ENCODE measurements around the gene LRRN4. TPM values are rescaled to one million over a fixed set of nuclear protein-coding genes. Genes with fewer than 3 reads are reported as not detected.

The LRRN4 gene
- total RNA-seq, 2 experiments from 2014 or later = 0.08 to 0.17 TPM

GRCh38 chr20:6094565-6094964 lies 40.7 kb upstream of the LRRN4 start:
- H3K27ac ChIP-seq (ENCODE audit: low read depth in 1 of 2, low read length in 2 of 2) = no peak overlapping the region
- no peaks in the 10 kb centered on the region for H3K9me3 Mint-ChIP-seq
- no peak for DNase-seq
- peaks cover 31% of the 10 kb centered on the region for H3K27me3 Mint-ChIP-seq
- POLR2A ChIA-PET = no interaction called here
- H3K4me3 Mint-ChIP-seq = no peak overlapping the region
- H3K36me3 ChIP-seq (ENCODE audit: insufficient read depth, low read length) = no peaks in the 10 kb centered on the region
- H3K27ac Mint-ChIP-seq = no peak overlapping the region
- CTCF ChIA-PET = no interaction called here
- H3K4me3 ChIP-seq (ENCODE audit: low read length) = no peak overlapping the region
- H3K27me3 ChIP-seq (ENCODE audit: control insufficient read depth in 1 of 2, insufficient read depth in 2 of 2, low read length in 2 of 2) = peaks cover 3 to 5% of the 10 kb centered on the region in 2 experiments
- H3K36me3 Mint-ChIP-seq (ENCODE audit: low read depth) = no peaks in the 10 kb centered on the region
- intact Hi-C loops (cut with DNase I, micrococcal nuclease) = no loop called here
- no peaks in the 10 kb centered on the region for H3K9me3 ChIP-seq (ENCODE audit: control insufficient read depth in 1 of 2, insufficient read depth in 1 of 2, low read length in 2 of 2)
- no peak for TF ChIP-seq CTCF (IDR thresholded peaks at IDR 0.05)
- no peaks in the 10 kb centered on the region for H3K4me1 ChIP-seq (ENCODE audit: insufficient read depth, low read length)
- ATAC-seq (ENCODE audit: poor library complexity) = no peak
- H3K4me1 Mint-ChIP-seq (ENCODE audit: low read depth) = no peaks in the 10 kb centered on the region

GRCh38 chr20:6094063-6094462 lies 40.2 kb upstream of the LRRN4 start:
- ATAC-seq (ENCODE audit: poor library complexity) (no peak), DNase-seq (no peak)
- intact Hi-C loops (cut with DNase I, micrococcal nuclease) = no loop called here
- ChIA-PET POLR2A (no interaction called here), CTCF (no interaction called here)
- H3K27ac Mint-ChIP-seq = no peak overlapping the region
- H3K27ac ChIP-seq (ENCODE audit: low read depth in 1 of 2, low read length in 2 of 2) = no peak overlapping the region
- no peak overlapping the region for H3K4me3 Mint-ChIP-seq
- H3K4me3 ChIP-seq (ENCODE audit: low read length) = no peak overlapping the region
- H3K27me3 ChIP-seq (ENCODE audit: control insufficient read depth in 1 of 2, insufficient read depth in 2 of 2, low read length in 2 of 2) = peaks cover 3 to 5% of the 10 kb centered on the region in 2 experiments
- no peaks in the 10 kb centered on the region for H3K4me1 ChIP-seq (ENCODE audit: insufficient read depth, low read length)
- H3K27me3 Mint-ChIP-seq = peaks cover 36% of the 10 kb centered on the region
- no peaks in the 10 kb centered on the region for H3K36me3 ChIP-seq (ENCODE audit: insufficient read depth, low read length)
- TF ChIP-seq CTCF (IDR thresholded peaks at IDR 0.05) = no peak
- H3K4me1 Mint-ChIP-seq (ENCODE audit: low read depth) = no peaks in the 10 kb centered on the region
- no peaks in the 10 kb centered on the region for H3K9me3 ChIP-seq (ENCODE audit: control insufficient read depth in 1 of 2, insufficient read depth in 1 of 2, low read length in 2 of 2)
- H3K9me3 Mint-ChIP-seq = no peaks in the 10 kb centered on the region
- H3K36me3 Mint-ChIP-seq (ENCODE audit: low read depth) = no peaks in the 10 kb centered on the region

GRCh38 chr20:6091661-6092060 lies 37.8 kb upstream of the LRRN4 start:
- intact Hi-C loops (cut with DNase I, micrococcal nuclease) = no loop called here
- no peaks in the 10 kb centered on the region for H3K9me3 Mint-ChIP-seq
- no peaks in the 10 kb centered on the region for H3K36me3 Mint-ChIP-seq (ENCODE audit: low read depth)
- Histone ChIP-seq H3K9me3 (ENCODE audit: control insufficient read depth in 1 of 2, insufficient read depth in 1 of 2, low read length in 2 of 2) (no peaks in the 10 kb centered on the region), H3K27me3 (ENCODE audit: control insufficient read depth in 1 of 2, insufficient read depth in 2 of 2, low read length in 2 of 2) (peaks cover 3 to 6% of the 10 kb centered on the region in 2 experiments), H3K36me3 (ENCODE audit: insufficient read depth, low read length) (no peaks in the 10 kb centered on the region), H3K4me1 (ENCODE audit: insufficient read depth, low read length) (no peaks in the 10 kb centered on the region), H3K4me3 (ENCODE audit: low read length) (no peak overlapping the region), H3K27ac (ENCODE audit: low read depth in 1 of 2, low read length in 2 of 2) (no peak overlapping the region)
- no peaks in the 10 kb centered on the region for H3K4me1 Mint-ChIP-seq (ENCODE audit: low read depth)
- H3K27me3 Mint-ChIP-seq = peaks cover 30% of the 10 kb centered on the region
- TF ChIP-seq CTCF (IDR thresholded peaks at IDR 0.05) = no peak
- DNase-seq (no peak), ATAC-seq (ENCODE audit: poor library complexity) (no peak)
- H3K4me3 Mint-ChIP-seq = no peak overlapping the region
- H3K27ac Mint-ChIP-seq = no peak overlapping the region
- CTCF ChIA-PET = no interaction called here
- POLR2A ChIA-PET = no interaction called here
